Measurements from ENCODE around the gene IPO4.

IPO4 gene

GRCh38 chr14:24156840-24157239 lies 31.8 kb downstream of the IPO4 start:
- in situ Hi-C loops (cut with HindIII; ENCODE audit: low pct_unique_long_range_greater_than_20kb, low sequenced_read_pairs), result no loop called here
- no peak for TF ChIP-seq JUND (IDR thresholded peaks at IDR 0.05; ENCODE audit: low read depth)

GRCh38 chr14:24155100-24155499 lies 33.5 kb downstream of the IPO4 start:
- in situ Hi-C loops (cut with HindIII; ENCODE audit: low pct_unique_long_range_greater_than_20kb, low sequenced_read_pairs), result no loop called here
- no peak for DNase-seq (ENCODE audit: low read depth in 1 of 2, low spot score in 1 of 2)
- TF ChIP-seq JUND (IDR thresholded peaks at IDR 0.05; ENCODE audit: low read depth), result no peak

More at GRCh38 chr14:24156840-24157239, 31.8 kb downstream of the IPO4 start:
- DNase-seq (ENCODE audit: low read depth in 1 of 2, low spot score in 1 of 2), result no peak

- in situ Hi-C loops (cut with HindIII; ENCODE audit: low pct_unique_long_range_greater_than_20kb, low sequenced_read_pairs), result no loop called here
- no peak for TF ChIP-seq JUND (IDR thresholded peaks at IDR 0.05; ENCODE audit: low read depth)
- DNase-seq (ENCODE audit: low read depth in 1 of 2, low spot score in 1 of 2), result no peak
Observed at GRCh38 chr14:24151404-24152080, 37.1 kb downstream of the IPO4 start.

GRCh38 chr14:24150993-24151392 lies 37.6 kb downstream of the IPO4 start:
- DNase-seq (ENCODE audit: low read depth in 1 of 2, low spot score in 1 of 2), result no peak
- no peak for TF ChIP-seq JUND (IDR thresholded peaks at IDR 0.05; ENCODE audit: low read depth)
- in situ Hi-C loops (cut with HindIII; ENCODE audit: low pct_unique_long_range_greater_than_20kb, low sequenced_read_pairs), result no loop called here

- DNase-seq (ENCODE audit: low read depth in 1 of 2, low spot score in 1 of 2), result no peak
- in situ Hi-C loops (cut with HindIII; ENCODE audit: low pct_unique_long_range_greater_than_20kb, low sequenced_read_pairs), result no loop called here
- TF ChIP-seq JUND (IDR thresholded peaks at IDR 0.05; ENCODE audit: low read depth), result no peak
Observed at GRCh38 chr14:24150567-24150966, 38.0 kb downstream of the IPO4 start.

GRCh38 chr14:24150061-24150460 lies 38.6 kb downstream of the IPO4 start:
- no peak for DNase-seq (ENCODE audit: low read depth in 1 of 2, low spot score in 1 of 2)
- no peak for TF ChIP-seq JUND (IDR thresholded peaks at IDR 0.05; ENCODE audit: low read depth)
- in situ Hi-C loops (cut with HindIII; ENCODE audit: low pct_unique_long_range_greater_than_20kb, low sequenced_read_pairs), result no loop called here

- in situ Hi-C loops (cut with HindIII; ENCODE audit: low pct_unique_long_range_greater_than_20kb, low sequenced_read_pairs), result no loop called here
- DNase-seq (ENCODE audit: low read depth in 1 of 2, low spot score in 1 of 2), result no peak
- TF ChIP-seq JUND (IDR thresholded peaks at IDR 0.05; ENCODE audit: low read depth), result no peak
Observed at GRCh38 chr14:24149302-24149969, 39.2 kb downstream of the IPO4 start.

- TF ChIP-seq JUND (IDR thresholded peaks at IDR 0.05; ENCODE audit: low read depth), result no peak
- DNase-seq (ENCODE audit: low read depth in 1 of 2, low spot score in 1 of 2), result no peak
- in situ Hi-C loops (cut with HindIII; ENCODE audit: low pct_unique_long_range_greater_than_20kb, low sequenced_read_pairs), result no loop called here
Observed at GRCh38 chr14:24147761-24148428, 40.7 kb downstream of the IPO4 start.

GRCh38 chr14:24146978-24147760 lies 41.4 kb downstream of the IPO4 start, which contains the start of gene RNF31:
TSS of gene RNF31 (plus strand) at chr14:24147498. CDS start at chr14:24147699, 201 bp downstream.
- TF ChIP-seq JUND (IDR thresholded peaks at IDR 0.05; ENCODE audit: low read depth), result no peak
- in situ Hi-C loops (cut with HindIII; ENCODE audit: low pct_unique_long_range_greater_than_20kb, low sequenced_read_pairs), result no loop called here

GRCh38 chr14:24146453-24146977 lies 42.1 kb downstream of the IPO4 start, which contains the start of gene PSME2:
TSS of gene PSME2 (minus strand) at chr14:24146610. CDS start at chr14:24146581, 29 bp downstream.
- in situ Hi-C loops (cut with HindIII; ENCODE audit: low pct_unique_long_range_greater_than_20kb, low sequenced_read_pairs), result no loop called here
- TF ChIP-seq JUND (IDR thresholded peaks at IDR 0.05; ENCODE audit: low read depth), result no peak

More at GRCh38 chr14:24146978-24147760, 41.4 kb downstream of the IPO4 start, which contains the start of gene RNF31:
- peak; percentile 74 to 98 for DNase-seq (ENCODE audit: low read depth in 1 of 2, low spot score in 1 of 2)

GRCh38 chr14:24145690-24146452 lies 42.7 kb downstream of the IPO4 start:
- no peak for TF ChIP-seq JUND (IDR thresholded peaks at IDR 0.05; ENCODE audit: low read depth)
- in situ Hi-C loops (cut with HindIII; ENCODE audit: low pct_unique_long_range_greater_than_20kb, low sequenced_read_pairs), result no loop called here
- no peak for DNase-seq (ENCODE audit: low read depth in 1 of 2, low spot score in 1 of 2)

More at GRCh38 chr14:24146453-24146977, 42.1 kb downstream of the IPO4 start, which contains the start of gene PSME2:
- peak; percentile 81 to 97 for DNase-seq (ENCODE audit: low read depth in 1 of 2, low spot score in 1 of 2)
